GM19099 (cell line): Measurements from ENCODE around the gene ARMH1.

Source experiments
- POLR2A ChIP-seq: IDR thresholded peaks from 3 replicates; pipeline ENCODE4 v1.6.1; 2011; ENCODE audit warnings: low read depth; ENCODE audit not compliant: insufficient read length; ENCODE audit errors: extremely low read depth

ARMH1 gene

DNA sequence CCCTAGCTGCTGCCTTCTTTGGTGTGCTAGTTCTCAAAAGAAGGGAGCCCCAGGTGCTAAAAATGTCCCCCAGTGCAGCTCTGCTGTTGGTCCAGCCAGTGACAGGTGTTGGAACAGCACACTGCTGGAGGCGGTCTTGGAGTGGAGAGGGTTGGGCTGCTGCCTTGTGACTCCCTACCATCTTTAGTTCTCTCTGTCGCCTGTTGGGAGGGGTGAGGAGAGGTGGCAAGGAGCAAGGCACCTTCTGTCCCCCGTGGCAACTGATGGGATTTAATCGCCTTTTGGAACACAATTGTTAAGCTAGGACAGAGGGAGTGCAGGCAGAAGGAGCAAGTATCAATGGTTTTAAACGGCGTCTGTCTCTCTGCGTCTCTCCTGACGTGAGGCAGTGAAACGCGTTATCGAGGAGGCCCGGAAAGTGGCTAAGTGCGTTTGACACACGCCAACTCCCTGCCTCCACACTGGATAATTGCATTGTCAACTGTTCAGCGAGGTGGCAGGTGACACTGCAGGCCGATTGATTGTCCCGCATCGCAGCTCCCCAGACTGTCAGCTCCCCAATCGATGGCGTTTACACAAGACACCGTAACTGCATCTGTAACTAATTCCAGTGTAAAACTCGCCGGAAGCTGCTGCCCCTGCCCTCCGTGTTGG is 34.2 kb upstream of the ARMH1 start:
- no peak for TF ChIP-seq POLR2A

DNA sequence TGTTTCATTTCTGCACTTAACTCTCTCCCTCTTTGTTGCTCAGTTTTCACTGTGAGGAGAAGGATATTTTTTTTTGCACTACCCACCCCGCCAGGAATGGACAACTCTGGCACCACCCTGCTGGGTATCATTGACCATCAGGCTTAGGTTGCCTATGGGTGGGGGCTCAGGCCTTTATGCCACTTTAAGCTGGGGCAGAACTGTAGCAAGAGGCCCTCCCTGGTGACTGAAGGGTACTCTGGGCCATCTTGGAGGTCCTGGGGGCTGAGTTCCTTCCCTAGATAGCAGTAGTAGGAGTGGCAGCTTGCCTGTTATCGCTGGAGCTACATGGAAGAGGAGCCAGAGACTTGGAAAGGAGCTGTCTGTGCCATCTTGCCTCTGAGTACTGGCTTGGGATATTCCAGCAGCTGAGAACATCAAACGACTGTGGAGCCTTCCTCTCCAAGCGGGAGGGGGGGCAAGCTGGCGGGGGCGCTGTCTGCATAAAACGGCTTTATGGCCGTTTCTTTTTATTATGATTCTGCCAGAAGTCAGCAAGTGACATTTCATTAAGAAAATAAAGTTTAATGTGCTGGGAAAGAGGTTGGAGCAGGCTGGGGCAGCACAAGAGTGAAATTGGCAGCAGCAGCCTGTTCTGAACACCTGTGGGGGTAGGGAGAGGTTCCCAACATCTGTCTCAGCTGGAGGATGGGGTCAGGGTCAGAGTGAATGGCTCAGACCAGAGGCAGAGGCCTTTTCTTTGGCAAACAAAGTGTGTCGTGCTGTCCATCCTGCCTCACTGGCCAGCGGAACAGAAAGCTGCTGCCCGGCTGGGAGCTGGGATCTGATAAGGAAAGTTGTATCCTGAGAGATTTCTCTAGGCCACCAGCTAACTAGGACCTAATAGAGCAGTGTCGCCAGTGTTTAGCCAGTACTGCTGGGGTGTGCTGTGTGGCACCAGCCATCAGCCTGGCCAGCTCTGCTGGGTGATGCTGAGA is 33.1 kb upstream of the ARMH1 start:
- no peak for TF ChIP-seq POLR2A

DNA sequence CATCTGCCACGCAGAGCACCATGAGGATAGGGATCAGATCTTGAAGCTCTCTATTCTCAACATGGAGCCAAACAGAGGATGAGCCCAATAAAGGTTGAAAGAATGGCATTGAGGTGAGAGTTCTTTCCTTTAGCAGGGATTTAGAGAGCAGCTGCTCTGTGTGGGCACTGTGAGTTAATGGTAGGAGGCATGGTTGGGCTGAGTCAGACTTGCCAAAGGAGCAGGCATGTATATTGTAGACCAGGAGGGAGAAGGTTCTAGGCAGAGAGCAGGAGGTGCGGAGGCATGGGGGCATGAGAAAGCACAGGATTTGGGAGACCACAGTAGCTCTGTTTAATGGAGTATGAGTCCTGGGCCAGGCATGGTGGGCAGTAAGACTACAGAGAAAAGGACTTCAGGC is 32.3 kb upstream of the ARMH1 start:
- TF ChIP-seq POLR2A: no peak

DNA sequence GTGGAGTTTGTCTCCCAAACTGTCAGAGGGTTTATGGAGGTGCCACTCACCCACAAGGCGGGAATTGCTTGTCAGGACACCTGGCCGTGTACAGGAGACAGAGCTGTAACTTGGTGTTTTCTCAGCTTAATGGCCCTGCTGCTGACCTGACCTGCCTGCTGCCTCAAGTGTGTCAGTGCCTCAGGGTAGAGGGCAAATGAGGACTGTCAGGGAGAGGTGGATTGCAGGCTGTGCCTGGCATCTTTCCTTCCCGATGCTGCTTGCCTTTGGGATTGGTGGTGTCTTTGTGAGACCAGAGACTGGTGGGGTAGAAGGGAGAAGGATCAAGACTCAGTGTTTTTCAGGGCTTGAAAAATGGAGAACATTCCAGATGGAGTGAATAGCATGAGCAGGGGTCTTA is 31.6 kb upstream of the ARMH1 start:
- TF ChIP-seq POLR2A: no peak

- TF ChIP-seq POLR2A: no peak
Observed at GRCh38 chr1:44643721-44644334, 30.7 kb upstream of the ARMH1 start.

DNA sequence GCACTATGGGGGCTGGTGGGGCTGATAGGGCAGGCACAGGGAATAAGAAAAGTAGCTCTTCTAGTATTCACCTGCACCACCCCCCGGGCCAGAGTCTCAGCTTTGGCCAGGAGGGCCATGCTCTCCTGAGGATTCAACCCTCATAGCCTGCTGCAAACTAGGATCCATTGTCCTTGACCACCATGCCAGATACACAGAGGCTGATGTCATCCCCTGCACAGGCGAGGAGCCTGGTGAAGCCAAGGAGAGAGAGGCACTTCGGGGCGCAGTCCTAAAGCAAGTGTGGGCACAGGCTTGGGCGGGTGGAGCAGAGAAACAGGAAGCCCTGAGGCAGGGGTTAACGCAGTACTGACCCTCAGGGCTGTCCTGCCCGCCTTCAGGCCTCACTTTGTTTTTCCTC is 29.7 kb upstream of the ARMH1 start:
- TF ChIP-seq POLR2A: no peak

- TF ChIP-seq POLR2A: no peak
Observed at GRCh38 chr1:44645476-44646244, 28.9 kb upstream of the ARMH1 start.

- TF ChIP-seq POLR2A: no peak
Observed at GRCh38 chr1:44646261-44647110, 28.0 kb upstream of the ARMH1 start.

GRCh38 chr1:44647896-44648295 is 26.6 kb upstream of the ARMH1 start:
- no peak for TF ChIP-seq POLR2A

- no peak for TF ChIP-seq POLR2A
Observed at GRCh38 chr1:44648529-44649250, 25.8 kb upstream of the ARMH1 start.

- TF ChIP-seq POLR2A: no peak
Observed at GRCh38 chr1:44649788-44650158, 24.7 kb upstream of the ARMH1 start.

GRCh38 chr1:44650159-44650831 is 24.2 kb upstream of the ARMH1 start:
- no peak for TF ChIP-seq POLR2A

GRCh38 chr1:44651069-44651468 is 23.4 kb upstream of the ARMH1 start:
- no peak for TF ChIP-seq POLR2A

- TF ChIP-seq POLR2A: no peak
Observed at GRCh38 chr1:44652445-44653106, 21.9 kb upstream of the ARMH1 start.
